Iris pigment epithelial cell (primary cell): ENCODE results near the gene PTPRR.

ENCODE experiments used
- DNase-seq: peaks from one replicate; pipeline ENCODE4 v3.0.0-alpha.2; 2011; ENCODE audit warnings: low read depth

The PTPRR gene

GRCh38 chr12:70920251-70920851, at the start of gene PTPRR:
PTPRR (minus strand) TSS chr12:70920738; CDS start chr12:70920390, 348 bp downstream.
- no peak for DNase-seq

- no peak for DNase-seq
Measured at GRCh38 chr12:70966996-70967790, 46.7 kb upstream of the PTPRR start.

GRCh38 chr12:70966046-70966445, 45.5 kb upstream of the PTPRR start:
- DNase-seq = no peak

GRCh38 chr12:70964867-70965510, 44.5 kb upstream of the PTPRR start:
- no peak for DNase-seq

GRCh38 chr12:70963081-70963660, 42.6 kb upstream of the PTPRR start:
- no peak for DNase-seq

GRCh38 chr12:70962226-70962794, 41.8 kb upstream of the PTPRR start:
- no peak for DNase-seq

- no peak for DNase-seq
Measured at GRCh38 chr12:70960484-70960883, 39.9 kb upstream of the PTPRR start.

GRCh38 chr12:70955415-70955814, 34.9 kb upstream of the PTPRR start:
- no peak for DNase-seq

GRCh38 chr12:70950451-70950850, 29.9 kb upstream of the PTPRR start:
- DNase-seq = no peak

- no peak for DNase-seq
Measured at GRCh38 chr12:70948976-70949336, 28.4 kb upstream of the PTPRR start.

GRCh38 chr12:70948236-70948975, 27.9 kb upstream of the PTPRR start:
- no peak for DNase-seq

GRCh38 chr12:70936203-70936813, 15.8 kb upstream of the PTPRR start:
- no peak for DNase-seq

- no peak for DNase-seq
Measured at GRCh38 chr12:70933133-70933532, 12.6 kb upstream of the PTPRR start.

- DNase-seq = no peak
Measured at GRCh38 chr12:70929029-70929428, 8.5 kb upstream of the PTPRR start.

GRCh38 chr12:70928071-70928470, 7.5 kb upstream of the PTPRR start:
- no peak for DNase-seq

GRCh38 chr12:70927356-70927755, 6.8 kb upstream of the PTPRR start:
- no peak for DNase-seq

GRCh38 chr12:70925539-70925938, 5.0 kb upstream of the PTPRR start:
- no peak for DNase-seq

GRCh38 chr12:70920891-70921290, 353 bp upstream of the PTPRR start:
- no peak for DNase-seq

GRCh38 chr12:70919597-70920035, 922 bp downstream of the PTPRR start:
- DNase-seq = peak; percentile 11

GRCh38 chr12:70919176-70919575, 1.4 kb downstream of the PTPRR start:
- DNase-seq = no peak

- no peak for DNase-seq
Measured at GRCh38 chr12:70918321-70918720, 2.2 kb downstream of the PTPRR start.
